ENCODE data around the gene KAZN.

Gene KAZN

GRCh38 chr1:15094719-15095495 is 496.4 kb downstream of the KAZN start:
- Histone ChIP-seq H3K9ac (ENCODE audit: low read depth, low read length, poor library complexity, severe bottlenecking) (no peak overlapping the region), H4K20me1 (ENCODE audit: insufficient read depth, low read length, poor library complexity, severe bottlenecking) (no peaks in the 10 kb centered on the region), H3K27me3 (ENCODE audit: insufficient read depth, low read length, poor library complexity, severe bottlenecking) (no peaks in the 10 kb centered on the region), H3F3A (ENCODE audit: low read depth) (no peaks in the 10 kb centered on the region), H3K9me3 (ENCODE audit: insufficient read depth, low read depth, low read length) (no peaks in the 10 kb centered on the region), H3K4me2 (ENCODE audit: low read depth, low read length, poor library complexity, severe bottlenecking) (no peak overlapping the region), H3K4me1 (ENCODE audit: insufficient read depth, low read length, poor library complexity, severe bottlenecking) (peaks cover 1% of the 10 kb centered on the region), H3K4me3 (ENCODE audit: low read length, poor library complexity, severe bottlenecking) (no peak overlapping the region), H3K9me2 (replicated peaks; ENCODE audit: low read depth, low read length) (no peaks in the 10 kb centered on the region), H2AFZ (ENCODE audit: low read length) (no peak overlapping the region), H3K36me3 (ENCODE audit: insufficient read depth, low read length) (no peaks in the 10 kb centered on the region), H3K79me2 (ENCODE audit: insufficient read depth, low read length) (no peaks in the 10 kb centered on the region)
- TF ChIP-seq EZH2phosphoT487 (IDR thresholded peaks at IDR 0.05; ENCODE audit: borderline replicate concordance): no peak
- TF ChIP-seq, protein P1, sequence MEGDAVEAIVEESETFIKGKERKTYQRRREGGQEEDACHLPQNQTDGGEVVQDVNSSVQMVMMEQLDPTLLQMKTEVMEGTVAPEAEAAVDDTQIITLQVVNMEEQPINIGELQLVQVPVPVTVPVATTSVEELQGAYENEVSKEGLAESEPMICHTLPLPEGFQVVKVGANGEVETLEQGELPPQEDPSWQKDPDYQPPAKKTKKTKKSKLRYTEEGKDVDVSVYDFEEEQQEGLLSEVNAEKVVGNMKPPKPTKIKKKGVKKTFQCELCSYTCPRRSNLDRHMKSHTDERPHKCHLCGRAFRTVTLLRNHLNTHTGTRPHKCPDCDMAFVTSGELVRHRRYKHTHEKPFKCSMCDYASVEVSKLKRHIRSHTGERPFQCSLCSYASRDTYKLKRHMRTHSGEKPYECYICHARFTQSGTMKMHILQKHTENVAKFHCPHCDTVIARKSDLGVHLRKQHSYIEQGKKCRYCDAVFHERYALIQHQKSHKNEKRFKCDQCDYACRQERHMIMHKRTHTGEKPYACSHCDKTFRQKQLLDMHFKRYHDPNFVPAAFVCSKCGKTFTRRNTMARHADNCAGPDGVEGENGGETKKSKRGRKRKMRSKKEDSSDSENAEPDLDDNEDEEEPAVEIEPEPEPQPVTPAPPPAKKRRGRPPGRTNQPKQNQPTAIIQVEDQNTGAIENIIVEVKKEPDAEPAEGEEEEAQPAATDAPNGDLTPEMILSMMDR (conservative IDR thresholded peaks at IDR 0.05; ENCODE audit: low read length): no peak

GRCh38 chr1:15095496-15095875 is 497.0 kb downstream of the KAZN start:
- H3K9me2 ChIP-seq (replicated peaks; ENCODE audit: low read depth, low read length): no peaks in the 10 kb centered on the region
- H3K9me3 ChIP-seq (ENCODE audit: insufficient read depth, low read depth, low read length): no peaks in the 10 kb centered on the region
- H3K4me1 ChIP-seq (ENCODE audit: insufficient read depth, low read length, poor library complexity, severe bottlenecking): no peaks in the 10 kb centered on the region
- no peak overlapping the region for H3K4me3 ChIP-seq (ENCODE audit: low read length, poor library complexity, severe bottlenecking)
- no peak for TF ChIP-seq EZH2phosphoT487 (IDR thresholded peaks at IDR 0.05; ENCODE audit: borderline replicate concordance)
- TF ChIP-seq, protein P1 (conservative IDR thresholded peaks at IDR 0.05; ENCODE audit: low read length): no peak
- H3K4me2 ChIP-seq (ENCODE audit: low read depth, low read length, poor library complexity, severe bottlenecking): no peak overlapping the region
- no peaks in the 10 kb centered on the region for H3F3A ChIP-seq (ENCODE audit: low read depth)
- no peaks in the 10 kb centered on the region for H3K27me3 ChIP-seq (ENCODE audit: insufficient read depth, low read length, poor library complexity, severe bottlenecking)
- no peak overlapping the region for H3K9ac ChIP-seq (ENCODE audit: low read depth, low read length, poor library complexity, severe bottlenecking)
- H2AFZ ChIP-seq (ENCODE audit: low read length): no peak overlapping the region
- H3K36me3 ChIP-seq (ENCODE audit: insufficient read depth, low read length): no peaks in the 10 kb centered on the region
- no peaks in the 10 kb centered on the region for H4K20me1 ChIP-seq (ENCODE audit: insufficient read depth, low read length, poor library complexity, severe bottlenecking)
- H3K79me2 ChIP-seq (ENCODE audit: insufficient read depth, low read length): no peaks in the 10 kb centered on the region

GRCh38 chr1:15096293-15096692 is 497.8 kb downstream of the KAZN start:
- H2AFZ ChIP-seq (ENCODE audit: low read length): no peak overlapping the region
- H3K9me2 ChIP-seq (replicated peaks; ENCODE audit: low read depth, low read length): no peaks in the 10 kb centered on the region
- H3K9ac ChIP-seq (ENCODE audit: low read depth, low read length, poor library complexity, severe bottlenecking): no peak overlapping the region
- no peak overlapping the region for H3K4me3 ChIP-seq (ENCODE audit: low read length, poor library complexity, severe bottlenecking)
- H3K79me2 ChIP-seq (ENCODE audit: insufficient read depth, low read length): no peaks in the 10 kb centered on the region
- H3F3A ChIP-seq (ENCODE audit: low read depth): no peaks in the 10 kb centered on the region
- no peaks in the 10 kb centered on the region for H3K4me1 ChIP-seq (ENCODE audit: insufficient read depth, low read length, poor library complexity, severe bottlenecking)
- H3K27me3 ChIP-seq (ENCODE audit: insufficient read depth, low read length, poor library complexity, severe bottlenecking): no peaks in the 10 kb centered on the region
- TF ChIP-seq, protein P1 (conservative IDR thresholded peaks at IDR 0.05; ENCODE audit: low read length): no peak
- no peak for TF ChIP-seq EZH2phosphoT487 (IDR thresholded peaks at IDR 0.05; ENCODE audit: borderline replicate concordance)
- no peaks in the 10 kb centered on the region for H4K20me1 ChIP-seq (ENCODE audit: insufficient read depth, low read length, poor library complexity, severe bottlenecking)
- H3K9me3 ChIP-seq (ENCODE audit: insufficient read depth, low read depth, low read length): no peaks in the 10 kb centered on the region
- no peaks in the 10 kb centered on the region for H3K36me3 ChIP-seq (ENCODE audit: insufficient read depth, low read length)
- H3K4me2 ChIP-seq (ENCODE audit: low read depth, low read length, poor library complexity, severe bottlenecking): no peak overlapping the region
